HG02981 (cell line): Measurements from ENCODE around the gene ALDH1L1.

Source experiments
- ATAC-seq: cut with Tn5 transposase; IDR thresholded peaks from one replicate; pipeline ENCODE4 v1.9.1; 2021; ENCODE audit warnings: mild to moderate bottlenecking, moderate library complexity; ENCODE audit not compliant: unreplicated experiment

The ALDH1L1 gene

GRCh38 chr3:126135406-126136076 is 44.8 kb downstream of the ALDH1L1 start:
- ATAC-seq = no peak

GRCh38 chr3:126135071-126135405 is 45.3 kb downstream of the ALDH1L1 start:
- ATAC-seq = no peak

GRCh38 chr3:126134219-126134975 is 46.0 kb downstream of the ALDH1L1 start:
- no peak for ATAC-seq

GRCh38 chr3:126133606-126134005 is 46.8 kb downstream of the ALDH1L1 start:
- no peak for ATAC-seq

- no peak for ATAC-seq
These were observed 47.5 kb downstream of the ALDH1L1 start for GRCh38 chr3:126132751-126133511.

- ATAC-seq = no peak
These were observed 48.3 kb downstream of the ALDH1L1 start for GRCh38 chr3:126131881-126132750.

GRCh38 chr3:126130981-126131745 is 49.2 kb downstream of the ALDH1L1 start:
- ATAC-seq = no peak

GRCh38 chr3:126130081-126130855 is 50.1 kb downstream of the ALDH1L1 start:
- ATAC-seq = no peak

- no peak for ATAC-seq
These were observed 50.9 kb downstream of the ALDH1L1 start for GRCh38 chr3:126129398-126129891.

- no peak for ATAC-seq
These were observed 51.6 kb downstream of the ALDH1L1 start for GRCh38 chr3:126128504-126129397.

GRCh38 chr3:126127904-126128303 is 52.5 kb downstream of the ALDH1L1 start:
- no peak for ATAC-seq

GRCh38 chr3:126127452-126127851 is 52.9 kb downstream of the ALDH1L1 start:
- no peak for ATAC-seq

GRCh38 chr3:126126811-126127431 is 53.5 kb downstream of the ALDH1L1 start:
- no peak for ATAC-seq

GRCh38 chr3:126126286-126126685 is 54.1 kb downstream of the ALDH1L1 start:
- no peak for ATAC-seq

- no peak for ATAC-seq
These were observed 54.6 kb downstream of the ALDH1L1 start for GRCh38 chr3:126125781-126126251.

GRCh38 chr3:126125341-126125740 is 55.0 kb downstream of the ALDH1L1 start:
- no peak for ATAC-seq

GRCh38 chr3:126124896-126125295 is 55.5 kb downstream of the ALDH1L1 start:
- no peak for ATAC-seq
